Muscle layer of colon (tissue), 2 donors: ENCODE results near the gene IL20RA.
A peak's percentile ranks its signal among the peaks of the same experiment; 100 is the strongest.

Experiments
- H3K27ac ChIP-seq: one replicate; pipeline ENCODE4 v1.7.0; 2013; ENCODE audit warnings: low read depth, mild to moderate bottlenecking, low read length, moderate library complexity
- H3K27me3 ChIP-seq, 2 donors: one replicate each; pipeline ENCODE4 v1.7.0; 2013; ENCODE audit warnings: low read length in 2 of 2, mild to moderate bottlenecking in 2 of 2; ENCODE audit not compliant: insufficient read depth in 2 of 2, control insufficient read depth in 1 of 2
- H3K36me3 ChIP-seq: one replicate; pipeline ENCODE4 v1.7.0; 2013; ENCODE audit warnings: mild to moderate bottlenecking, low read length; ENCODE audit not compliant: insufficient read depth
- H3K4me1 ChIP-seq: one replicate; pipeline ENCODE4 v1.7.0; 2013; ENCODE audit warnings: mild to moderate bottlenecking, low read length; ENCODE audit not compliant: insufficient read depth
- H3K4me3 ChIP-seq, 2 donors: one replicate each; pipeline ENCODE4 v1.7.0; 2013; ENCODE audit warnings: low read length in 2 of 2, low read depth in 1 of 2, mild to moderate bottlenecking in 1 of 2, moderate library complexity in 1 of 2
- H3K9ac ChIP-seq: one replicate; pipeline ENCODE4 v1.7.0; 2013; ENCODE audit warnings: low read length
- H3K9me3 ChIP-seq: one replicate; pipeline ENCODE4 v1.7.0; 2013; ENCODE audit warnings: mild to moderate bottlenecking, low read length
- donor health status: abdominal sarcoma.
- donor health status: Adenocarcinoma of cecum.

Gene IL20RA, protein sequence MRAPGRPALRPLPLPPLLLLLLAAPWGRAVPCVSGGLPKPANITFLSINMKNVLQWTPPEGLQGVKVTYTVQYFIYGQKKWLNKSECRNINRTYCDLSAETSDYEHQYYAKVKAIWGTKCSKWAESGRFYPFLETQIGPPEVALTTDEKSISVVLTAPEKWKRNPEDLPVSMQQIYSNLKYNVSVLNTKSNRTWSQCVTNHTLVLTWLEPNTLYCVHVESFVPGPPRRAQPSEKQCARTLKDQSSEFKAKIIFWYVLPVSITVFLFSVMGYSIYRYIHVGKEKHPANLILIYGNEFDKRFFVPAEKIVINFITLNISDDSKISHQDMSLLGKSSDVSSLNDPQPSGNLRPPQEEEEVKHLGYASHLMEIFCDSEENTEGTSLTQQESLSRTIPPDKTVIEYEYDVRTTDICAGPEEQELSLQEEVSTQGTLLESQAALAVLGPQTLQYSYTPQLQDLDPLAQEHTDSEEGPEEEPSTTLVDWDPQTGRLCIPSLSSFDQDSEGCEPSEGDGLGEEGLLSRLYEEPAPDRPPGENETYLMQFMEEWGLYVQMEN

DNA sequence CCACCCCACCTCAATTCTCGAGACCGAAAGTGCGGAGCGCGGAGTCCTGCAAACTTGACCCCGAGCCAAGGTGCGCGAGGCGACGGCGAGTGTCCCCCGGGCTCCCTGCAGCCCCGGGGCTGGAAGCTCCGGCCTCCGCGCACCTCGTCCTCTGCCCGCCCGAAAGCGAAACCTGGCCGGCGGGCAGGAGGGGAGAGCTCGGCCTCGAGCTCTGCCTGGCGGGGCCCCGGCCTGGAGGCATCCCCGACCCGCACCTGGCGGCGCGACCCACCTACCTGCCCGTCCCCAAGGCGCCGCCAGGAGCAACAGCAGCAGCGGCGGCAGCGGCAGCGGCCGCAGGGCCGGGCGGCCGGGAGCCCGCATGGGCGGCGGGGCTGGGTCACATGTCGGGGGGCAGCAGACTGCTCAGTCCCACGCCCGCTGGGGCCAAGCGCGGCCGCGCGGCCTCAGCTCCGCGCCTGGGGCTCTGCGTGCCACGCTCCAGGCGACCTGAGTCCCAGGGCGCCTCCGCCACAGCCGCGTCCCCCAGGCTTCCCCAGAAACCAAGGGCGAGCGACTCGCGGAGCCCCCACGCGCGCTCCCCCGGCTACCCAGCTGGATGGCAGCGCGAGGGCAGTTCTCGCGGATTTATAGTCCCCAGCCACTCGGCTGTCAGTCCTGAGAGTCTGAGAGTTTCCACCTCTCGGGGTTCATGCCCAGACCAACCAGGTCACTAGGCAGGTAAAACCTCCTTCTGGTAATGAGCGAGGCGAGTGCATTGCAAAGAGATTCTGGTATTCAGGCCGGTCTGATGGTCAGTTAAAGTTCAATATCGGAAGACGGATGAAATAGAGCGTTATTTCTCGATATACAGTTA, at the start of gene IL20RA:
TSS of gene IL20RA (minus strand) at position 600 of the 856 bp plus-strand sequence. CDS start at position 363, 237 bp downstream.
- Histone ChIP-seq H3K27me3 (peaks cover 4 to 11% of the 10 kb centered on the region in 2 donors), H3K9me3 (no peaks in the 10 kb centered on the region), H3K9ac (no peak within 1 kb of the TSS), H3K36me3 (no peaks in the 10 kb centered on the region), H3K27ac (peak within 1 kb of the TSS; percentile 8), H3K4me3 (peak within 1 kb of the TSS; percentile 62 to 75), H3K4me1 (no peaks in the 10 kb centered on the region)

DNA sequence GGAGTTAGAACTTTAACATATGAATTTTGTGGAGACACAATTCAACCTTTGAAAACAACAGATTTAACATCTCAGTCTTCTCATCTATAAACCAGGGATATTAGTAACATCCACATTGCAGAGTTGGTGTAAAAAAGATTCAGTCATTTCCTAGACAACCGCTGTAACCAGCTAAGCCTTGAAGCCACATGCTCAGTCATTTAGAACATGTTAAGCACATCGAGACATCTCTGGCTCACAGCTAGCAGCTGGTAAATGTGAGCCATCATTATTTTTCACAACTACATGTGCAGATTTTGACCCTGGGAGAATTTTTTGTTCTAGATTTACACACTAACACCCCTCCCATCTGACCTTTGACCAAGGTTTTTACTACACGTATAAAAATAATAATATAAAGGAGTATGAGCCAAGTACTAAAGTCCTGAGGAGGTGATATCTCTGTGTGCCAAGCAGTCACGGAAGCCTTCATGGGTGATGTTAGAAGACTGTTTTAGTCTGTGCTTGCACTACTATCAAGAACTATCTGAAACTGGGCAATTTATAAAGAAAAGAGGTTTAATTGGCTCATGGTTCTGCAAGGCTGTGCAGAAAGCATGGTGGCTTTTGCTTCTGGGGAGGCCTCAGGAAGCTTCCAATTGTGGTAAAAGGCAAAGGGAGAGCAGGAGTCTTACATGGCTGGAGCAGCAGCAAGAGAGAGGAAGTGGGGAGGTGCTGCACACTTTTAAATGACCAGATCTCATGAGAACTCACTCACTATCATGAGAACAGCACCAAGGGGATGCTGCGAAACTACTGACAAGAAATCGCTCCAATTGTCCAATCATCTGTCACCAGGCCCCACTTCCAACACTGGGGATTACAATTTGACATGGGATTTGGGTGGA, 48.7 kb upstream of the IL20RA start:
- no peak overlapping the region for H3K27ac ChIP-seq
- no peaks in the 10 kb centered on the region for H3K4me1 ChIP-seq
- H3K27me3 ChIP-seq, result peaks cover 0 to 4% of the 10 kb centered on the region in 2 donors
- no peak overlapping the region for H3K4me3 ChIP-seq
- H3K9ac ChIP-seq, result no peak overlapping the region
- no peaks in the 10 kb centered on the region for H3K9me3 ChIP-seq
- no peaks in the 10 kb centered on the region for H3K36me3 ChIP-seq

DNA sequence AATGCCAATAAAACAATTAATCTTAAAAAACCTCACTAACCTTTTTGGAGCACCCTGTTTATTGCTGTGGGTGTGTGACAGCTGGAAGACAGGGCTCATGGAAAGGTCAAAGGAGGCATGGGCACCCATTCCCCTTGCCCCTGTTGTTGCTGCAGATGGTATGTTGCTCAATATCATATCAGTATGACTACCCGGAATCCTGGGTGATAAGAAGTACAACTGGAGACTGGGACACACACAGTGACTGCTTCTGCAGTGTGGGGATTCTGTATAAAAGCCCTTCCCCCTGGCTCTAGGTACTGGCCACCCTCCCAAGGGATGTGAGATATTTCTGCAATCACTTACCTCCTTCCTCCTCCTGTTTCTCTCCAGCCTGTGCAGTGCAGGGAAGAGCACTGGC, 47.3 kb upstream of the IL20RA start:
- H3K9me3 ChIP-seq, result no peaks in the 10 kb centered on the region
- H3K27ac ChIP-seq, result no peak overlapping the region
- no peaks in the 10 kb centered on the region for H3K36me3 ChIP-seq
- H3K27me3 ChIP-seq, result peaks cover 0 to 4% of the 10 kb centered on the region in 2 donors
- H3K4me1 ChIP-seq, result no peaks in the 10 kb centered on the region
- H3K9ac ChIP-seq, result no peak overlapping the region
- H3K4me3 ChIP-seq, result no peak overlapping the region

DNA sequence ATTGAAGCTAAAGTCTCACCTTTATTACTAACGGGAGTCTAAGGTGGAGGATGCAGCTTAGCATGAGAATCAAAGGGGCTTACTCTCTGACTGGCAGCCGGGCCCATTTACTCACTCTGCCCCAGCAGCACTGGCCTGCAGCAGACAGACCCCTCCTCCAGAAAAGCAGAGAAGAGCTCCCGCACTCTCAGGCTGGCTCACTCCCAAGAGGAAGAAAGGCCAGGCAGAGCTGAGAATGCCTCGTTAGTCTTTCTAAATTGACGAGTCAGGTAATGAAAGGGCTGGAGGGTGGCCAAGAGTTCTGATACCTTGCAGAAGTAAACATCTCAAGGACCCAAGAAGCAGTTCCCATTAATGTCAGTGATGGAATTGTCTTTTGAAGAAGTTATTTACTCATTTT, 44.5 kb upstream of the IL20RA start:
- Histone ChIP-seq H3K36me3 (no peaks in the 10 kb centered on the region), H3K4me3 (no peak overlapping the region), H3K4me1 (no peaks in the 10 kb centered on the region), H3K27ac (no peak overlapping the region), H3K9me3 (no peaks in the 10 kb centered on the region), H3K9ac (no peak overlapping the region), H3K27me3 (peaks cover 0 to 4% of the 10 kb centered on the region in 2 donors)

DNA sequence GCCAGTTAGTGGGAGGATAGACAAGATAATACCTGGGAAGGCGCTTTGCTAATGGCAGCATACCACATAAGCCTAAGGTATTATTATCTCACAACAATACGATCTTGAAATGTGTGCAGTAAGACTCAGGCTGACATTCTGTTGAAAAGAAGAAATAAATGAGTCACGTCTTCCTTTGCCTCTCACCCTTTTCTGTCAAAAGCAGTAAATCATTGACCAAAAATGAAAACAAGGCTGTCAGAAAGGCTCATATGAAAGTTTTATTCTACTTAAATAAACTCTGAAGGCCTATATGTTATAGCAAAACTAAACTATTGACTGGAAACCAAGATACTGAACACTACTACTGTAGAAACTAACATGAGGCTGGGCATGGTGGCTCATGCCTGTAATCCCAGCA, 43.1 kb upstream of the IL20RA start:
- H3K4me3 ChIP-seq, result no peak overlapping the region
- no peaks in the 10 kb centered on the region for H3K36me3 ChIP-seq
- H3K4me1 ChIP-seq, result no peaks in the 10 kb centered on the region
- H3K9ac ChIP-seq, result no peak overlapping the region
- no peaks in the 10 kb centered on the region for H3K9me3 ChIP-seq
- peaks cover 0 to 4% of the 10 kb centered on the region in 2 donors for H3K27me3 ChIP-seq
- H3K27ac ChIP-seq, result no peak overlapping the region

DNA sequence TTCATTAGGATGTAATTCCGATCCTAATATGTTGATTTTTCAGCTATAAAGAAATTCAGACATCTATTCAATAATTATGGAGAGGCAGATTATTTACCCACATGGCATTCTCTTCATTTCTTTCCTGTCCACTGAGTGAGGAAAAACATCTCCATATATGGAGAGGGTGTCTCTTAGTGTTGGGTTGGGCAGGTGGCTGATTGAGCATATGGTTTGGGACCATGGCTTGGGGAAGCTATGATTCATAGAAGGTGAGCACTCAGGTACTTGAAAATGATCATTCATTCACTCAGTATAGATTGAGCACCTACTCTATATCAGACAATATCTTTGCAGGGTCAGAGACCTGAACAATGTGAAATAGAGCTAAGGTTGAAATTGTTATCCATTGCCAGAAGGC, 41.3 kb upstream of the IL20RA start:
- Histone ChIP-seq H3K4me1 (no peaks in the 10 kb centered on the region), H3K9me3 (no peaks in the 10 kb centered on the region)

DNA sequence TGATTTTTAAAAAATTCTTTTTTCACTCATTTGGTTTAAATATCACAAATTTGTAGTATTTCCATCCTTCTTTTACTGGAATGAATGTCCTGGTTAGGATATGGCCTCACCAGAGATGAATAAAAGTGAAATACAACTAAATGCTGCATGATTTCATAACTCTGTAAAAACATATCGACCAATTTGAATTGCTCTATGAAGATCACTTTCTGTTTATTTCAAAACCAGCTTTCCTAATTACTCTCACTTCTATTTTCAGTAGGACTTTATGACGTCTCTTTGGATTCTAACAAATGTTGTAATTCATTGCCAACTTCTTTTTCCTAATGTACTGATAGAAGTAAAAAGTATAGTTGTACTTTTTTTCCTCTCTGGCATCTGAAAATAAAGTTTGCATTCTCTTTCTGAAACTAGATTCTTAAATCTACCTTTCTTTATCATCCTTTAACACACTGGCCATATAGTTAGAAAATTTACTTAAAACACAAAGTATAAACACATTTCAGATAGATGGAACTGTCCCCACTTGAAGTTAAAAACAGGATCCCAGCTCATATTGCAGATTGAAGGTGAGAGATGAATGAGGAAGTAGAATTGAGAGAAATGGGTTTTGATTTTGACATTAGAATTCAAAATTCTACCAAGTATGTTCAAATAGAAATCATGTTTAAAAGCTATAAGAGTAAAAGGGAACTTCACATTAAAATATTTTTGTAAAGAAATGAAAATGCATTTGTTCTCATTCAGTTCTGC, 40.3 kb upstream of the IL20RA start:
- Histone ChIP-seq H3K36me3 (no peaks in the 10 kb centered on the region), H3K27me3 (peaks cover 0 to 4% of the 10 kb centered on the region in 2 donors), H3K27ac (no peak overlapping the region), H3K4me1 (no peaks in the 10 kb centered on the region), H3K9me3 (no peaks in the 10 kb centered on the region), H3K9ac (no peak overlapping the region), H3K4me3 (no peak overlapping the region)

More for the DNA sequence above, 41.3 kb upstream of the IL20RA start:
- no peaks in the 10 kb centered on the region for H3K36me3 ChIP-seq
- peaks cover 0 to 4% of the 10 kb centered on the region in 2 donors for H3K27me3 ChIP-seq
- H3K9ac ChIP-seq, result no peak overlapping the region
- no peak overlapping the region for H3K4me3 ChIP-seq
- H3K27ac ChIP-seq, result no peak overlapping the region

DNA sequence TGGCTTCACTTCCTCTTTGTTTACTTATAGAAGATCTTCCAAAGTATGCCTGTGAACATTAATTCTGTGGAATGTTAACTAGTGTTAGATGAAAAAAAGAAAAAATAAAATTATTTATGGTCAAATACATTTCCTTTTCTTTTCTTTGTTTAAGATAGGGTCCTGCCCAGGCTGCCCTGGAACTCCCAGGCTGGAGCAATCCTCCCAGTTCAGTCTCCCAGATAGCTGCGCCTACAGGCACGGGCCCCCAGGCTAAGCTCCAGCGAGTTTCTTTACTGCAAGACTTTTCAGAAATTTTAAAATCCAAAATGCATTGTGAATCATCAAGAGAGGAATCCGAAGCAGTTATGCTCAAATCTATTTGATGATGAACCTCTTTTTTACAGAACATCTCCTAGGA, 39.3 kb upstream of the IL20RA start:
- Histone ChIP-seq H3K27me3 (peaks cover 0 to 4% of the 10 kb centered on the region in 2 donors), H3K4me3 (no peak overlapping the region), H3K36me3 (no peaks in the 10 kb centered on the region), H3K9me3 (no peaks in the 10 kb centered on the region), H3K4me1 (no peaks in the 10 kb centered on the region), H3K27ac (no peak overlapping the region), H3K9ac (no peak overlapping the region)

DNA sequence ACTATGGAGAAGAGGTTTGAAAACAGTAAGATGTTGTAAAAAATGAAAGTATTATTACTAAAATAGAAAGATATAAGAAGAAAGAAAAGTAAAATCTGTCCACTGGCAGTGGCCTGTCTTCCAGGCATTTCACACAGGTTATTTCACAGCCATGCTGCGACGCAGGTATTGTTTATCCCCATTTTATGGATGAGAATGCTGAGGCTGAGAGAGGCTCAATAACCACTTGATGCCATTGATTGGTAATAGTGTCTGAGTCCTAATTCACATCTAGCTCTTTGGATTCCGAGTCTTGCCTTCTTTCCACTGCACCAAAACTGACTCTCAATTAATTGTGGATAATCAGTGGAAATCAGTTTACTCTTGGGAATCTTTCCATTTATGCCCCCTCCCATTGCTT, 37.2 kb upstream of the IL20RA start:
- H3K36me3 ChIP-seq, result no peaks in the 10 kb centered on the region
- no peak overlapping the region for H3K9ac ChIP-seq
- no peaks in the 10 kb centered on the region for H3K27me3 ChIP-seq
- no peak overlapping the region for H3K4me3 ChIP-seq
- H3K9me3 ChIP-seq, result no peaks in the 10 kb centered on the region
- no peaks in the 10 kb centered on the region for H3K4me1 ChIP-seq
- no peak overlapping the region for H3K27ac ChIP-seq

DNA sequence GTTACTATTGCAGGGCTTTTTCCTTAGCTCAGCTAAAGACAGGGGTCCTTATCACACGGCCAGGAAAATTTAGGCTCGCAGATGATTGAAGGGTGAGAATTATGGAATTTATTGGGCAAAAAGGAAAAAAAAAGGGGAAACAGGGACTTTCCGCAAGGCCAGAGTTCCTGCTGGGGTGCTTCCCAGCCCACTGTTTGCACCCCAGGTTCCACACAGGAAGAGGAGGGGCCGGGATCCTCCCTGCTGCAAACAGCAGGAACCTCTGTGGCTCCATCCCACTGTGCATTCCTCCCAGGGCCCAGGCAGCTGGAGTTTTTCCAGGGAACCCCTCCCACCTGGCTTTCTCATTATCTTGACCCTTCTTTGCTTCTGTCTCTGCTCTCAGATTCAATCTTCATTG, 35.9 kb upstream of the IL20RA start:
- H3K9ac ChIP-seq, result no peak overlapping the region
- H3K27me3 ChIP-seq, result no peaks in the 10 kb centered on the region
- no peak overlapping the region for H3K27ac ChIP-seq
- H3K36me3 ChIP-seq, result no peaks in the 10 kb centered on the region
- no peak overlapping the region for H3K4me3 ChIP-seq
- no peaks in the 10 kb centered on the region for H3K4me1 ChIP-seq
- no peaks in the 10 kb centered on the region for H3K9me3 ChIP-seq
